Fibroblast of upper back skin (primary cell): Measurements from ENCODE around the gene SEBOX.

Experiments used
- DNase-seq: peaks from one replicate; pipeline ENCODE4 v3.0.0-alpha.2; 2013

SEBOX gene

GRCh38 chr17:28317966-28318758 lies 46.8 kb downstream of the SEBOX start:
- no peak for DNase-seq

- no peak for DNase-seq
These were observed 47.7 kb downstream of the SEBOX start for GRCh38 chr17:28317099-28317965.

GRCh38 chr17:28315846-28316705 lies 48.9 kb downstream of the SEBOX start:
- DNase-seq = no peak

GRCh38 chr17:28313841-28314240 lies 51.2 kb downstream of the SEBOX start:
- no peak for DNase-seq
